Hematopoietic multipotent progenitor cell treated with erythropoietin and hydrocortisone succinate and interleukin-3 and kit ligand, for 6 days (in vitro differentiated cells): Measurements from ENCODE around the gene DDX56.
A peak's percentile ranks its signal among the peaks of the same experiment; 100 is the strongest.
"Not testable (repeated sequence)": the region's sequence is repeated elsewhere in the genome, so short reads cannot be mapped to it uniquely, and the experiment has no call there.

Experiments used
- DNase-seq: peaks from one replicate; pipeline ENCODE4 v3.0.0-alpha.2; 2015

The DDX56 gene

DNA sequence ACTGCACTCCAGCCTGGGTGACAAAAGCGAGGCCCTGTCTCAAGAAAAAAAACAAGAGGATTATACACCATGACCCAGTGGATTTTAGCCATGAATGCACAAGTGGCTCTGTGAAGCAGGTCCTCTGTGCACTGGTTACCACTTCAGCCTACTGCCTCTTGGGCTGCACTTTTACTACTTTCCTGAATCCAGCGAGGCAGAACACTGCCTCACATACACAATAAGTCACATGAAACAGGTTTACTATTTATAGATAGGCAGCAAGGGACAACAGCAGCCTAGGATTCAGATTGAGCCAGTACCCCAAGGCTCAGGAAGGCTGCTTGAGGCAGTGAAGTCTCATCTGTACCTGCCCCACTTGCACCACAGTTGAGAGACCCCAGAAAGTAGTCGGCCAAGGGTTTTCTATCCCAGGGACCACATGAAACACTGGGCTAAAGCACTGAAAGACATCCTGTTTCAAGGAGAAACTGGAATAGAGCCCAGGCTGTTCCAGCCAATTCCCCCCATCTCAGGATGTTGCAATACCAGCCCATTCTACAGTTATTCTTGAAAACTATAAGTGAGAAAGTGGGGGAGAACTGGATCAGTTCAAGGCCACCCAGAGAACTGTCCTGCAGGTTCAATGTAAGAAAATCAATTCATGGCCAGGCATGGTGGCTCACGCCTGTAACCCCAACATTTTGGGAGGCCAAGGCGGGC is 22.4 kb upstream of the DDX56 start:
- DNase-seq = no peak

DNA sequence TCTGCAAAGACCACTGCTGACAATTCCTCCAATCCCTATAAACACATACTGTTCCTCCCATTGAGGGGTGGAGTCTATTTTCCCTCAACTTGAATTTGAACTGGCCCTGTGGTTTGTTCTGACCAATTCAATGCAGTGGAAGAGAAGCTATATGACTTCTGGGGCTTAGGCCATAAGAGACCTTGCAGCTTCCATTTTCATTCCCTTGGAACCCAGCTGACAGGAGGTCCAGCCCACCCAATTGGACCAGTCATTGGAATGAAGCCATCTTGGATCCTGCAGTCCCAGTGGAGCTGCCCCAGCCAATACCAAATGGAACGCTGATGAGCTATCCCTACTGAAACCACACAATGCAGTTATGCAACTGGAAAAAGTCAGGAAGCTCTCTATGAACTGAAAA is 17.2 kb upstream of the DDX56 start:
- DNase-seq = no peak

DNA sequence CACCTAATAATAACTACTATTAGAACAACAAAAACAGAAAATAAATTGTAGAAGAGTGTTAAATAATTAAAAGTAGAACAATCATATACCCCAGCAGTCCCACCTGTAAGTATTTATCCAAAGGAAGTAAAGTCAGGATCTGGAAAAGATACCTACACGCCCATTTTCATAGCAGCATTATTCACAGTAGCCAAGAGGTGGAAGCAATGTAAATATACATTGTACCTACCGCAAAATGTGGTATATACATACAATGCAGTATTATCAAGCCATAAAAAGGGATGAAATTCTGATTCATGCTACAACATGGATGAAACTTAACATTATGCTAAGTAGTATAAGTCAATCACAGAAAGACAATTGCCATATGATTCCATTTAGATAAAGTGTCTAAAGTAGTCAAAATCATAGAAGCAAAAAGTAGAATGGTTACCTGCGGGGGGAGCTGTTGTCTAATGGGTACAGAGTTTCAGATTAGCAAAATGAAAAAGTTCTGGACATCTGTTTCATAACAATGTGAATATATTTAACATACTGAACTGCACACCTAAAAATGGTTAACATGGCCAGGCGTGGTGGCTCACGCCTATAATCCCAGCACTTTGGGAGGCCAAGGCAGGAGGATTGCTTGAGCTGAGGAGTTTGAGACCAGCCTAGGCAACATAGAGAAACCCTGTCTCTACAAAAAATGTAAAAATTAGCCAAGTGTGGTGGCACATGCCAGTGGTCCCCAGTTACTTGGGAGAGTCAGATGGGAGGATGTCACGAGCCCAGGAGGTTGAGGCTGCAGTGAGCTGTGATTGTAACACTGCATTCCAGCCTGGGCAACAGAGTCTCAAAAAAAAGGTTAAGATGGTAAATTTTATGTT is 14.4 kb upstream of the DDX56 start:
- DNase-seq = peak; percentile 86

DNA sequence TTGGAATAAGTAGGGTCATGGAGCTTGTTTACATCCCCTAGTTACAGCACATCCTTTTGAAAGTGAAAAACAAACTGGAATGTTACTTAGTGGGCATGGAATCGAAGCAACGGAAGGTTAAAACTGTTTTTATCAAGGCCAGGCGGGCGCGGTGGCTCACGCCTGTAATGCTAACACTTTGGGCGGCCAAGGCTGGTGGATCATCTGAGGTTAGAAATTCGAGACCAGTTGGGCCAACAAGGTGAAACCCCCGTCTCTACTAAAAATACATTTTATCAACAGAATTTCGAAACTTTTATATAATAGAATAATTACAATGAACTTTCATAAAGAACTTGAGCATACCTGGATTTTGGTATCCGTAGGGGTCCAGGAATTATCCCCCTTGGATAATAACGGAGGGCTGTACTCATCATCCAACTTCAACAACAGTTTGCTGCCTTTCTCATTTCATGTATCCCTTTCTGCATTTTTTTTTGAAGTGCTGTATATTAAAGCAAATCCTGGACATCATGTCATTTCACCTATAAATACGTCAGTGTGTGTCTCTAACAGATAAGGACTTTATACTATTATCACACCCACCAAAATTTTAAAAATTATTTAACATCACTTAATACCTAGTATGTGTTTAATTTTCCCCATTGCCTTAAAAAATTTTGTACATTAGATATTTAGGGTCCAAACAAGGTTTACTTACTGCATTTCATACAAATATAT is 9.6 kb upstream of the DDX56 start:
- peak; percentile 35 for DNase-seq

DNA sequence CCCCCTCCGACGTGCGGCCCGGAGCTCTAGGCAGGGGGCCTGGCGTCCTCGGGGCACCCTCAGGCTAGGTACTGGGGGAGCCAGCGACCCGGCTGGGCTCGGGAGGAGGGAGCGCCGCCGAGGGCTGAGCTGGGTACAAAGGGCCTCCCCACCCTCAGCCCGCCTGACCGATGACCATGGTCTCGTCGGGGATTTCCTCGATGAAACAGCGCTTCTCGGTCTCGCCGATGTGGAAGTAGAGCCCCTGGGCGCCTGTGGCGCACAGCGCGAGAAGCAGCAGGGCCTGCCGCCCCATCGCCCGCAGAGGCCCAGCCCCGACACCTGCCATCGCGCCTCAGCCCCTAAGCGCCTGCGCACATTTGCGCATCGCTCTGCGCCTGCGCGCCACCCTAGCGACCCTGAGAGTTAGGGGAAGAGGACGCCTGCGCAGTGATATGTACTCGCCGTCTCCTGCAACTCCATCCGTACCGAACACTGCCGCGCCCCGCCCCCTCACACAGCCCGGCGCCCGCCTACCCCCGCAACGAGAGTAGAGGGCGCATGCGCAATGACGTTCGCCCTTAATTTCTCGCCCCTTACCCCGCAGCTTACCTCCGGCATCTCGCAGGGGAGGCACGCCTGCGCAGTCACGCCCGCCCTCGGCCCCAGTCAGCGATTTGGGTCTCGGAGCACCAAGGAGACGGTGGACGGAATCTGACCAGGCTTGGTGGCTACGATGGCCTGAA is 8.3 kb upstream of the DDX56 start, which contains the start of gene TMED4:
Gene TMED4, minus strand, starts transcription at position 353 of the 725 bp plus-strand sequence. Its CDS starts 25 bp downstream, at position 328.
- peak; percentile 99 for DNase-seq

DNA sequence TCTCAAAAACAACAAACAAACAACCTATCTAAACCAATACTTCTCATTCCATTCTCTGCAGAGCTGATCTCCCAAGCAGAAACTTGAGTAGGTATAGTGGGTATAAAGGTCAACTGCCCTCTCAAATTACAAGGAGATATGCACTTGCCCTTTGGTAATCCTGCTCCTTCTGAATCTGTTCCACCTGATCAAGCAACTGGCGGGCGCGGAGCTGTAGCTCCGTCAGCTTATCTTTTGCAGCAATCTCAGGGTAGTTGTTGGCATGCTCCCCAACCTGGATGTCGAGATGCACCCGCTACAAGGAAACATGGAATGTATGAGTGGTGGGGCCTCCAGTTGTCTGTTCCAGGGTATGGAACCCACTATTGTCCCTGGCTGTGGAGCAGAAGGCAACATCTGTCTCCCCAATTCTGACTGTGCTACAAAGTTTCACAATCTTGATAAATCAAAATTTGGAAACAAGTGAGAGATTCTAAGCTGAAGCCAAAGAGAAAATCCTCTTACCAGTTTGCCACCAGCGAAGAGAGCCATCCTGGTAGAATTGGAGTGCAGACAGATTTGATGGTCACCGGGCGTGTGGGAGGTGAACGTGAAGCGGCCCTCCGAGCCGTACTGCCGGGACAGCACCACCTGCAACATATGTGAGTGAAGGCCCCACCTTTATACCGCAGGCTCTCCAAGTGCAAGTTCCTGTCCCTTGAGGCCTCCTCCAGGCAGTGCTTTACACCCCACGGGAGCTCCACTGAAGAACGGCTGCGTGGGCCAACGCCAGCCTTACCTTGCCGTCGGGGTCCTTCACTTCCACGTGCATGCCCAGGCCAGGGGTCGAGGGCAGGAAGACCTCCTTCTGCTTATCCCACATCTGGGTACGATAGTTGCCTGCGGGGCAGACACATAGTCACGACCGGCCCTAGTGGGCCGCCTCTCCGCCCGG is 7.5 kb upstream of the DDX56 start:
- DNase-seq = peak; percentile 51

DNA sequence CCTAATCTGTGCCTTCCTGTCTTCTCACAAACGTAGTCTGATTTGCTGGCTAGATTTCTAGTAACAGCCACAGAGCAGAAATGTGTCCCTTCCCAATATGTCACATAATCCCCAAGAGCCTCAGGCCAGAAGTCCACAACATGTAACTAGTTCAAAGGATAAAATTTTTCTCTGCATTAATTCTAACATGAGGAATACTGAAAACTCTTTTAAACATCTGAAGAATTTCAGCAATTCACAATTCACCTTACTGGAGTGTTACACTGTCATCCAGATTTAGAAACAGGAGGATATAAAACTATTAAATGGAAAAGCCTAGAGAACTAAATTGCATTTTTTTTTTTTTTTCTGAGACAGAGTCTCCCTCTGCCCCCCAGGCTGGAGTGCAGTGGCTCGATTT is 2.5 kb upstream of the DDX56 start:
- DNase-seq = no peak

DNA sequence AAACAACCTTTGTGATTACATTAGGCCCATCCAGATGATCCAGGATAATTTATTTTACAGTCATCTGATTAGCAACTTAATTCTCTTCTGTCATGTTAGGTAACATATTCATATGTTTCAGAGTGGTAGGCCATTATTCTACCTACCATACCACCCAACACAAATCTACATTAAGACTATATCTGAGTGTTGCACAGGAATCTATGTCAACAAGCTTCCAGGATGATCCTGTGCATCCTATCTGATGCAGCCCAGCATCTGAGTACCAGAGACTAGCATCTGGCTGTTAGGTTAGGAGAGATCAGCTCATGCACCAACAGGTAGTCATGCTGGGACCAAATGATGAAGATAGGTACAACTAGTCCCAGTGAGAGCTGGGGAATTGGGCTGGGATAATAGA is 1.3 kb upstream of the DDX56 start:
- DNase-seq = no peak

DNA sequence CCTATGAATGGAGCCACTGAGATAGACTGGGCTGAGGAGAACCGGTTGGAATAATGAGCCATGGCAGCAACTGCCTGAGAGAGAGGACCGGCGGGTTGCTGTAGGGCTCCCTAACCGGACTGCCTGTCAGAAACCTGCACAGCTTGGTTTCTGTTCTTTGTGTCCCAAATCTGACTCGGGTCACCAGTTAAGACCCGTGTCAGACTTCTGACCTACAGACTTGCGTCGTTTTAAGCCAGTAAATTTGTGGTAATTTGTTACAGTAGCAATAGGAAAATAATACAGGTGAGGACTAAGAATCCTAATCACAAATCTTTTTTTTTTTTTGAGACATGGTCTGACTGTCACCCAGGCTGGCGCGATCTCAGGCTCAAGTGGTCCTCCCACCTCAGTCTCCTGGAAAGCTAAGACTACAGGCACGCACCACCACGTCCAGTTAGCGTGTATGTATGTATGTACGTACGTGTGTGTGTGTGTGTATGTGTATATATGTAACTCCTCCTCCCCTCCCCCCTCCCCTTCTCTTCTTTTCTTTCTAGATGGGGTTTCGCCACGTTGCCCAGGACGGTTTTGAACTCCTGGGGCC is 672 bp upstream of the DDX56 start:
- no peak for DNase-seq

DNA sequence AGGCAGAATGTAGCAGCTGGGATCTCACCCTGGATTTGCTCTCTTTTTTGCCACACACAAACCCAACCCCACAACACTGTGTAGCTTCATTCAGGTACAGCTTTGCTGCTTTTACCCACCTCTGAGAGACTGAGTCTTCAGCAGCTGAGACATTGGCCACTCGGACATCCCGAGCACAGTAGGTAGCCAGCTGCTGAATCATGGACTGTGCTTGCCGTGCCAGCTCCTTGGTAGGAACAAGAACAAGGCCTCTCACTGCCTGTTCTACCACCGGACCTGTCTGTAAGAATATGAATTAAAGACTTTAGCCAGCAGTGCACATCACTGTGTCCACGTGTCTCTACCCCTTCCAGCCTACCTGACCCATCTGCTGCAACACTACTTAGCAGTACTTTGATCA is 937 bp downstream of the DDX56 start:
- no peak for DNase-seq

DNA sequence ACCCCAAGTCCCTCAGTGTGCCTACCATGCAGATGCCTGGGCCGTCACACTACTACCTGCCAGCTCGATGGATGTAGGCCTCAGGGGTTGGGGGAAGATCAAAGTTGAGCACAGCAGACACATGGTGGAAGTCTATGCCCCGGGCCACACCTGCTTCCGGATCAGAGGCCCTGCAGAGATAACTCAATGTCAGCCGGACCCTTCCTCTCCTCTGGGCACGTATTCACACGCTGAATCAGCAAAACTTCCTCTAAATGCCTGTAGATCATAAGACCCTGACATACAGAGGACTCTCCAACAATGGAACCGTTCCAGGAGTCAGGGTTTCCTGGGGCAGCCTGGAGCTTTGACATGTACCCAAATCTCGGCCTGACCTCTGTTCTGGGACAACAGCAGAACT is 3.7 kb downstream of the DDX56 start:
- no peak for DNase-seq

DNA sequence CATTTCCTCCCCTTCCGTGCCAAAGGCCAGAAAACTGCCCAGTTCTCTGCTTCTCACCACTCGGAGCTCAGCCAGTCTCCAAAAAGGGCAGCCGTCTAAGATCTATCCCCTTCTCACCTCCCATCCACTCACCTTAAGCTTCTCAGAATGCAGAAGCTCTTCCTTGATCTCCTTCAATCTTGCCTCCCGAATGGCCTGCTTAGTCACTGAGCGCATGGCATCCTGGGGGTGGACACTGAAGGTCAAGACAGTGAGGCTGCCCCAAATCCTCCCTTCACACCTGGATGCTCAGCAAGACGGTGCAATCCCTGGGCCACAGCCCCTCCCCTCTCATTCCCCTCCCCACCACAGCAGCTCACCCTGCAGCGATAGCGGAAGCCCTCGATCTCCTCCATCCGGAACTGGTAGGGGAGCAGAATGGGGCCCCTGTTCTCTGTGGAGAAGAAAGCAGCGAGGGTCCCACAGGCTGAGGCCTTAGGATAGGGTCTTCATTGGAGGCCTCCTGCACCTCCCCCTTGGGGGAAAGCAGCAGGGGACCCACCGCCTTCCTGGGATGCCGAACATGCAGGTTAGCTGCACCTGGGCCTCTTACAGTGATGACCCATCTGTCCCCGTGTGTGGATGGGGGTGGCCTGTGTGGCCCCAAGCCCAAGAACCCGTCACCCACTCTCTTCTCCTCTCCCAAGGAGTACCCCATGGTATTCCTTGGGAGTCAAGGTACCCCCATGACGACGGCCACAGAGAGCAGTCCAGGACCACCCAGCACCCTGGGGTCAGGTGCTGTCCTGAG is 4.7 kb downstream of the DDX56 start:
- no peak for DNase-seq

DNA sequence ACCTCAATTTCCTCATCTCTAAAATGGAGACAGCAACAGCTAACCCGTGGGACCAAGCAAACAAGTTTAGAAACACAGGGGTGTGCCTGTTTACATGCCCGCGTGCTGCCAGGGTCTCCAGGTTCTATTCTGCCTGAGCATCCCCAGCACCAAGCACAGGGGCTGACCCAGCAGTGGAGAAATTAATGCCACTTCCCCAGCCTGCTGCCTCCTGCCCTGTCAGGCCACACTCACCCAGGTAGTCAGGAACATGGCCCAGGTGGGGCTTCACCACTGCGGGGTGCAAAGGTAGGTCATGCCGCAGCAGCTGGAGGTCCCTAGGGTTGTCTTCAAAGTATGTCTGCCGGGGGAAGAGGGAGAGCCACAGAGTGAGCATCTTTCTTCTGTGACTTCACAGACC is 5.8 kb downstream of the DDX56 start:
- no peak for DNase-seq

DNA sequence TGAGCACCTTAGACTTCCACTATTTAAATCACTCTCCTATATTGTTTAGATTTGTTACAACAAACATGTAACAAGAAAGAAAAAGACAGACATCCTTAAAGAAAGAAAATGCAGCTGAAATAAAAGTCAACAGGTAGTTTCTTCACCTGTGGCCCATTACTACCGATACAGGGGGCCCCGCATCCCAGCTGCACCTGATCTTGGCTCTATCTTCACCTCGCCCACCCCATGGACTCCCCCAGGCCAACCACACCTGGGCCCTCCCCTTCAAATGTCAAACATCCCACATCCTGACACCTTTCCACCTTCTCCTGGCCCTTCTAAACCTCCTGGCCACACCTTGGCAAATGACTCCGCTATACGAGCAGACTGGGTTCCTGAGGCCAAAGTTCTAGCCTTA is 7.0 kb downstream of the DDX56 start:
- DNase-seq = no peak

DNA sequence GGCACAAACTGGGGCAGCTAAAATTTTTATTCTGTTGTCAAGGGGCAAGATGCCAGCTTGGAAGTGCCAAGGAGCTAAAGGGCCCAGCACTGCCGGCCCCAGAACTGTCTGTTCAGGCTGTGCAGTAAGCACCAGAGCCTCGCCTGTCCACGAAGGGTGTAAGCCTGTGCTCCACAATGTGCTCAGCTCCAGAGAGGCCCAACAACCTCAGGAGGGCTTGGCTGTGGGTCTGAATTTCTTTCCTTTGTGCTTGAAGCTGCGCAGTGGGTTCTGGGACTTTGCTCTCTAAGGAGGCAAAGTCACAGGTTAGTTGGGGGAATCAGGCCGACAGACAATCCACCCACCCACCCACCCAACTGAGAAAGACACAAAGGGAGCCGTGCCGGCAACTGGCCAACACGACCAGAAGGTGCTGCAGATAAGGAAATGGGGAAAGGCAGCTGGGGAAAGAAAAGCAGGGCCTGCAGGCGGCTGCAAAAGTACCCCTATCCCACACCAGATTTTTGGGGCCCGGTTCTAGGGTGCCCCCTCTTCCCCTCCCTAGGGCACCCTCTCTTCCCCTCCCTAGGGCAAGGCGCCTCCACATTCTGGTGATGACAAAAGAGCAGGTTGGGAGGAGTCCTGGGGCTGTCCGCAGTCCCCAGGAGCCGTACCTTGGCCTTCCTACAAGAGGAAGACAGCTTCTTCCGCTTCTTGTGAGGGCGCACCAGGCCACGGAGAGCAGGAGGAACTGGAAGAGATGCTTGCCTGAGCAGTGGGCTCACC is 7.7 kb downstream of the DDX56 start:
- peak; percentile 82 for DNase-seq

DNA sequence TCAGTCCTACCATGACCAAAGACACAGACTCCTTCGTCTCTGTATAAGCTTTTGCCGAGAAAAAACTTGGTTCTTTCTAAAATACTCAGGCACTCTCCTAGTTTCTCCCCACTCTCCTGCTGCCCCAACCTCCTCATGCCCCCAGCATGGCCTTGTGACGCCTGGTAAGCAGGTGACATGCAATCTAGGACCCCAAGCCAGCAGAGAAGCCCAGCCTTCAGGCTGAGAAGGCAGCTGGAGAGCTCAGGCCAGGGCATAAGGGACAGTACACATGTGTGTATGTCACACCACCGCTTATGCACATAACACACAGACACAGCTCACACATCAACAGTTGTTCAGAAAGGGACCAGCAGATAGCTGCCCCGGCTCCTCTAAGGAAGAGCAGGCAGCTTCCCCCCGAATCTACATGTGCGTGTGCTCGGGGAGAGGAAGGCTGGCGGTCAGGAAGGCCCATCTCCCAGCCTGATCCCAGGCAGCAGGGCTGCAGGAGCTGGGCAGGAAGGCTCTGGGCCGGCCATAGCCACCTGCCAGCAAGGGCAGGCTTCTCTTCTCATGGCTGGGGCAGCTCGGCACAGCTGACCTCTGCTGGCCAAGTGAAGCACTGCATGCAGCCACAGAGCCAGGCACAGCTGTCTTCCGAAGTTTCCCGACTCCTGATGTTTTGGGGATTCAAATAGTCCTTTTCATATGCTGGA is 8.5 kb downstream of the DDX56 start:
- peak; percentile 81 for DNase-seq

DNA sequence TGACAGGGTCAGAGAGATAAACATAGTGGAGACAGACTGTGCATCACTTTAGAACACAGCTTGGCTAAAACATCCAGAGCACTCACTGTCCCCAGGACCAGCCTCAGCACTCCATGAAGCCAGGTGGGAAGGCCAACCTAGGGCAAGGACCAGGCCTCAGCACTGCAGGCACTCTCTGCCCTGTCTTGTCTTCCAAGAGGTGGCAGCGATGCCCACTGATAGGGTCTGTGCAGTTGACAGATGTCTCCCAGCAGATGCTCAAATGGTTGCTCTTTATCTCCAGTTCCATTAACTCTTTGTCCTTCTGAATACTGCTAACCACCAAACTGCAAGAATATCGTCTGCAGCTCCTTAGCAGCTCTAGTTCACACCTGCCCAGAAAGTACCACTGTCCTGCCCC is 9.1 kb downstream of the DDX56 start:
- DNase-seq = peak; percentile 33

DNA sequence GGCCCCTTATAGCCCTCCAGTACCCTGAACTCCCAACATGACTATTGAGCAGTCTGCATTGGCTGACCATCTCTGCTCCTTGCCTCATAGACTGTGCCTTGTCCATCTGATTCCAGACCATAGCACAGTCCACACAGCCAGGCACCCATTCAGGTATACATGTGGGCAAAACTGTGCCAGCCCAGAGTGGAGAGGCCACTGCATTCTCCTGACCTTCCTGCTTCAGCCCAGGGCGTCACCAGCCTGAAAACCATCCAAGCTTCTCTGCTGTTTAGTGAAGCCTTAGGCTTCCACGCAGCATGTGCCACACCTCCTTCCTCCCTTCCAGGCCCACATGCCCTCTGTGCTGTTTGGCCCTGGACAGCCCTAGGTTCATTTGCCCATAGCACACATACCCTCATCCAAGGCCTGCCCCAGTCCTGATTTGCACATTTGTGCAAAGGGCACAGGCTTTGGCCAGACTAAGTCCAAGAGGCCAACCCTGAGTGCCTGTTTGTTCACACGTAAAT is 10.5 kb downstream of the DDX56 start:
- no peak for DNase-seq

DNA sequence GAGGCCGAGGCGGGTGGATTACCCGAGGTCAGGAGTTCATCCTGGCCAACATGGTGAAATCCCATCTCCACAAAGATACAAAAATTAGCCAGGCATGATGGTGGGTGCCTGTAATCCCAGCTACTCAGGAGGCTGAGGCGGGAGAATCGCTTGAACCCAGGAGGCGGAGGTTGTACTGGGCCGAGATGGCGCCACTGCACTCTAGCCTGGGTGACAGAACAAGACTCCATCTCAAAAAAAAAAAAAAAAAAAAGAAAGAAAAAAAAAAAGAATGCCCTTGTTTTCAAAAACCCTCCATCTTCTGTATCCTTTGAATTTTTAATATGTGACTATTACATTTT is 11.1 kb downstream of the DDX56 start:
- not testable (repeated sequence) for DNase-seq
